ENCODE measurements around the gene THAP3.

Gene THAP3

DNA sequence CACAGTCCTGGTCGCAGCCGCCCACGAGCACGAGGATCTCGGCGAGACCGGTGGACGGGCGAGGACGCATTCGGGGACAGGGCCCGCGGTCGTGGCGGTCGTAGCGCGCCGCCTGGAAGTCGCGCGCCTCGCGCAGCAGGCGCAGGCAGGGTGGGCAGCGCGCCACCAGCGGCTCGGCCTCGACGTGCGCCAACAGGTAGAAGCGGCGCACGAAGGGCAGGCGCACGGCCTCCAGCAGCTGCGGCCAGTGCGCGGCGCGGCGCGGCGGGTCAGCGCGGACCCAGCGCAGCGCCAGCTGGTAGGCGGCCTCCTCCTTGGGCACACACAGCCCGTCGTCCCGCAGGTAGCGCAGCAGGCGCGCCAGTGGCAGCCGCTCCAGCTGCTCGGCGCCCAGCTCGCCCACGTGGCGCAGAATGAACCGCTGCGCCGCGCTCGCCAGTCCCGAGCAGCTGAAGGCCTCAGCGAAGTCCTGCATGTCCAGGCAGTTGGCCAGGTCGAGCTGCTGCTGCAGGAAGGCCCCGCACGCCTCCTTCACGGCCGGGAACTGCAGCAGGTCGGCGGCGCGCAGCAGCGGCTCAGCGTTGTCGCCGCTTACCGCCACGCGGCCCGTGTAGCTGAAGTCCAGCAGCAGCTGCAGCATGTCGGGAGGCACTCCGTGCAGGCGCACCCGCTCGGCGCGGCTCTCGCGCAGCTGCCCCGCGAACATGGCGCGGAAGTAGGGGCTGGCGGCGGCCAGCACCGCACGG is 22.6 kb upstream of the THAP3 start:
- H3K4me3 ChIP-seq (ENCODE audit: low read depth, low read length) = peak overlapping the region; percentile 95
- no peak for DNase-seq (ENCODE audit: low read depth)
- TF ChIP-seq, protein P1, sequence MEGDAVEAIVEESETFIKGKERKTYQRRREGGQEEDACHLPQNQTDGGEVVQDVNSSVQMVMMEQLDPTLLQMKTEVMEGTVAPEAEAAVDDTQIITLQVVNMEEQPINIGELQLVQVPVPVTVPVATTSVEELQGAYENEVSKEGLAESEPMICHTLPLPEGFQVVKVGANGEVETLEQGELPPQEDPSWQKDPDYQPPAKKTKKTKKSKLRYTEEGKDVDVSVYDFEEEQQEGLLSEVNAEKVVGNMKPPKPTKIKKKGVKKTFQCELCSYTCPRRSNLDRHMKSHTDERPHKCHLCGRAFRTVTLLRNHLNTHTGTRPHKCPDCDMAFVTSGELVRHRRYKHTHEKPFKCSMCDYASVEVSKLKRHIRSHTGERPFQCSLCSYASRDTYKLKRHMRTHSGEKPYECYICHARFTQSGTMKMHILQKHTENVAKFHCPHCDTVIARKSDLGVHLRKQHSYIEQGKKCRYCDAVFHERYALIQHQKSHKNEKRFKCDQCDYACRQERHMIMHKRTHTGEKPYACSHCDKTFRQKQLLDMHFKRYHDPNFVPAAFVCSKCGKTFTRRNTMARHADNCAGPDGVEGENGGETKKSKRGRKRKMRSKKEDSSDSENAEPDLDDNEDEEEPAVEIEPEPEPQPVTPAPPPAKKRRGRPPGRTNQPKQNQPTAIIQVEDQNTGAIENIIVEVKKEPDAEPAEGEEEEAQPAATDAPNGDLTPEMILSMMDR (IDR thresholded peaks at IDR 0.05; ENCODE audit: control insufficient read depth, extremely low read depth, insufficient read depth) = peak; percentile 8; the same call in 1 of the 2 replicates

DNA sequence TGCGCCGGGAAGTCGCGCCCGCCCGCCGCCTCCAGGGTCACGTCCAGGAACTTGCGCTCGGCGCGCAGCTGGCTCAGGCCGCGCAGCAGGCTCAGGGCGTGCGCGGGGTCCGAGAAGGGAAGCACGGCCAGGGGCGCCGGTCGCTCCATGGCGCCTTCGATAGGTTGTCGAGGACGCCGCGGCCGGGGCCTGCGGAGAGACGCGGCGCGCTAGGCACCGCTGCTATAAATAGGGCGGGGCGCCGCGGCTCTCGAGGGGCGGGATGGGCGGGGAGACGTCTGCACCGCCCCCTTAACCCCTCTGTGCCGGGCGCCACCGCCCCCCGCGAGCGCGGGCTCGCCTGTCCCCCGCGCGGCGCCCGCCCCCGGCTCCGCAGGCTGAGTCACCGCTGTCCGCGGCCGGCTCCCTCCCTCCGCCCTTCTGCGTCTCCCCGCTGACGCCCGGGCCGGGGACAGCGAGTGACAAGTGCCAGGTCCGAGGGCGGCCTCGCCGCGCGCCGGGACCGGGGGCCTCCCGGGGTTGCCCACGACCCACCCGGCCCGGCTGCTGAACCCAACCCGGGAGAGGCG is 21.9 kb upstream of the THAP3 start, which contains the start of gene KLHL21:
TSS of gene KLHL21 (minus strand) at position 201 of the 569 bp plus-strand sequence. CDS start at position 149, 52 bp downstream.
- DNase-seq (ENCODE audit: low read depth) = no peak
- TF ChIP-seq, protein P1 (IDR thresholded peaks at IDR 0.05; ENCODE audit: control insufficient read depth, extremely low read depth, insufficient read depth) = no peak

DNA sequence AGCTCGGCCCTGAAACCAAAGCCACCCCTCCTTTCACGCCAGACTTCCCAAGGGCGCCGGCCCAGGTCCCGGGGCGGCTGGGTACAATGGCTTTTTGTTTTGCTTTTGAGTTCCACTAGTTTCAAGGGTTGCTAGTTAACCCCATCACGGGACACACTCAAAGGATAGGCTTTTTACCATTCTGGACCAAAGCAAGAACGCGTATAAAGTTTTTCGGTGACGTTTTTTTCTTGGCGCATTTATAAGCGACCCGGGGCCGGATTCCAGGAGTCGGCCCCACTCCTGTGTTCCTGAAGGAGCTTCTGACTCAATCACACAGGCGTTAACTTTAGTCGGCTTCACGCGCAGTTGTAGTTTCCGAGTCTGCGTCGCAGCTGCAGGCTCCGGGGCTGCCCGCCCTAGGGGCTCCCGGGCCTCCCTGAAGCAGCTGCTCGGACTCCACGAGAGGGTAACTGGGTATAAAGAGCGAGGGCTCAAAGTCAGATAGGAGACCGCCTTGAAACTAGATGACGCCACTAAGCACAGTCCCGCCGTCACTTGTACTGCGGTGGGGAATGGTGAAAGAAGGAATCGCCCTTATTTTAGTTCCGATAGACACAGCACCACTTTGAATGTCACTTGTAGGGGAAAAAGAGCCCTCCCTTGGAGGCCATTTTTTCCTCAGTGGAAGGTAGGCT is 21.3 kb upstream of the THAP3 start:
- no peak for DNase-seq (ENCODE audit: low read depth)
- TF ChIP-seq, protein P1 (IDR thresholded peaks at IDR 0.05; ENCODE audit: control insufficient read depth, extremely low read depth, insufficient read depth) = no peak
- H3K4me3 ChIP-seq (ENCODE audit: low read depth, low read length) = peak overlapping the region; percentile 95

More for the DNA sequence above, 21.9 kb upstream of the THAP3 start, which contains the start of gene KLHL21:
- H3K4me3 ChIP-seq (ENCODE audit: low read depth, low read length) = peak within 1 kb of the TSS; percentile 95

DNA sequence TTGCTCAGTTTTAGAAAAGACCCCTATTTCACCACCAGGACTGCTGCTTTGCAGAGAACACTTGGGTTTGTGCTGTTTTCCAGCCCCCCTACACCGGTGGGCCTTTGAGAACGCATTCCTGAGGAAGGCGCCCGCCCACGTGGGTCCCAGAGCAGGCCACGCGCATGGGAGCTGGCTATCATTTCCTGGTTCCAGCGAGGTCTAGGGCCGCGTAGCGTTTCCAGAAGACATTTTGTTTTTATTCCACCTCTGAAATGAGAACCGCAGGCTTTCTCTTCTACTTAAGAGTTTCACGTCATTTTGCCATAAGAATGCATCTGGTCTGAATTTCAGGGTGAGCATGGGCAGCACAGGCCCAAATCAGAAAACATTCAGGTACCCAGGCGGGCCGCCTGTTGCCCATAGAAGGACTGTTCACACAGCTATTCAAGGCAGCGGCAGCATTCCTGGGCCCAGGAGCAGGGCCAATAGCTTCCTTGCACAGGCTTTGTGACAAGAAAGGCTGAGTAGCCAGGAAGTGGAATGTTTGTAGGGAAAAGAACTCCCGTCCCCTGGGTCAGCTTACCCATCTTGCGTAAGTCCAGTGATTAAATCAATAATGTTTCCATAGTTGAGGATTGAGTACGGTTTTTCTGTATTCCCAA is 20.6 kb upstream of the THAP3 start:
- no peak for DNase-seq (ENCODE audit: low read depth)
- H3K4me3 ChIP-seq (ENCODE audit: low read depth, low read length) = no peak overlapping the region
- TF ChIP-seq, protein P1 (IDR thresholded peaks at IDR 0.05; ENCODE audit: control insufficient read depth, extremely low read depth, insufficient read depth) = no peak

DNA sequence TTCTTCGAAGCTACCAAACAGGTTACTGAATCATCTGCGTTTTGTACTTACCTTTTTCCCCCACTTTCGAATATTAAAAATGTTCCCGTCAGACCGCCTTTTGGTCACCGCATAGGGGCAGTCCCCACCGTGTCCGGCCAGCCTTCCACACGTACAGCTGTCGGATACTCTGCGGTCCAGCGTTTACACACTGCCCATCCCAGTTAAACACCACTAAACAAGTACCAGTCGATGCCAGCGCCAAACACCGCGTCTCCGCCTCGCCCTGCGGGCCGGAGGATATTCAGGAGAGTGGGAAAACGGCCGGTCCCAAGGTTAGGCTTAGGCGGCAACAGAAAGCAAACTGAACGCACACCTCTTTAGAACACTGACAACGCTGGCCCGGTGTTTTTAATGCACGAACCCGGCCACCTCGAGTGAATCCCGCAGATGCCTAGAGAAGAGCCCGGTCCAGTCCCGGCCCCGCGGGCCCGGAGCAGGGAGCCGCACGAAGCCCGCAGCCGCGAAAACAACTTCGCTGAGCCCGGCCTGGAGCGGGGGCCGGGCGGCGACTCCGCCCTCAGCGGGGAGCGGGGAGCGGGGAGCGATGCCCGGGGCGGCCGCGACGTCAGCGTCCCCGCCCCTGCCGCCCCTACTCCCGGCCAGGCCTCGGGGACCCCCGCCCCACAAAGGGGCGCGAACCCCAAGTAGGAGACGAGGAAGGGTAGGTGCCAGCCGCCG is 11.9 kb upstream of the THAP3 start:
- TF ChIP-seq, protein P1 (IDR thresholded peaks at IDR 0.05; ENCODE audit: control insufficient read depth, extremely low read depth, insufficient read depth) = no peak
- DNase-seq (ENCODE audit: low read depth) = no peak
- peak overlapping the region; percentile 56 for H3K4me3 ChIP-seq (ENCODE audit: low read depth, low read length)

DNA sequence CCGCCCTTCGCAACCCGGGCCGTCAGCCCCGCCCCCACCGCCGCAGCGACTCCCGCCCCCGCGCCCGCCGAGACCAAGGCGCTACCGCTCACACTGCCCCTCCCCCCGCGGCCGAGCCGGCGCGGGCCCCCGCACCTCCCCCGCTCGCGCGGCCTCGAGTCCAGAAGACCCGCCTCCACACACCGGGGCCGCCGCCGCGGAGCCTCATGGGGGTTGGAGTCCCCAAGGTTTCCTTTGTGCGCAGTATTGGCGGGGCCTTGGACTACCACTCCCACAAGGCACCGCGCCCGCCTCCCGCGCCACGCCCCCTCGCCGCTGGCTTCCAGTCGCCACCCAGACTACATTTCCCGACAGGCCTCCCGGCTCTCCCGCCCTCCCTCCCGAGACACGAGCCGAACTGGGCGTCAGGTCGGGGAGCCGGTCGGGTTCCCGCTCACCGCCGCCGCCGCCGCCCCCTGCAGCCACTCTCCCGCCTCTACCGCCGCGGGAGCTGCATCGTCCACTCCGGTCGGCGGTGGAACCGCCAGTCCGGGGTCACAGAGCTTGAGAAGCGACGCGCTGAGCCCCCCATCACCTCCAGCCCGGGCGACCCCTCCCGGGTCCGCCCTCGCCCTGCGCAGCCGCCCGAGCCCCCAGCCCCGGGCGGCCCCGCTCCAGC is 11.2 kb upstream of the THAP3 start, which contains the start of gene PHF13:
TSS of gene PHF13 (plus strand) at position 371 of the 658 bp plus-strand sequence. CDS start 336 bp downstream, outside the sequence.
- TF ChIP-seq, protein P1 (IDR thresholded peaks at IDR 0.05; ENCODE audit: control insufficient read depth, extremely low read depth, insufficient read depth) = no peak
- peak; percentile 95 for DNase-seq (ENCODE audit: low read depth)
- H3K4me3 ChIP-seq (ENCODE audit: low read depth, low read length) = peak within 1 kb of the TSS; percentile 64

Data from LNCaP clone FGC (cell line).